AG10803 (cell line): ENCODE results near the gene ACBD5.

Source experiments
- DNase-seq: peaks from one replicate; pipeline ENCODE4 v3.0.0; 2010; ENCODE audit warnings: low read depth
- H3K4me3 ChIP-seq: 2 replicates; pipeline ENCODE4 v1.5.1; 2011; ENCODE audit warnings: mild to moderate bottlenecking, low read length, control low read depth
- TF ChIP-seq, protein P1 (sequence below): conservative IDR thresholded peaks from 2 replicates; pipeline ENCODE4 v1.5.1; 2011; ENCODE audit warnings: mild to moderate bottlenecking, low read length, control low read depth, inconsistent platforms

Gene ACBD5

DNA sequence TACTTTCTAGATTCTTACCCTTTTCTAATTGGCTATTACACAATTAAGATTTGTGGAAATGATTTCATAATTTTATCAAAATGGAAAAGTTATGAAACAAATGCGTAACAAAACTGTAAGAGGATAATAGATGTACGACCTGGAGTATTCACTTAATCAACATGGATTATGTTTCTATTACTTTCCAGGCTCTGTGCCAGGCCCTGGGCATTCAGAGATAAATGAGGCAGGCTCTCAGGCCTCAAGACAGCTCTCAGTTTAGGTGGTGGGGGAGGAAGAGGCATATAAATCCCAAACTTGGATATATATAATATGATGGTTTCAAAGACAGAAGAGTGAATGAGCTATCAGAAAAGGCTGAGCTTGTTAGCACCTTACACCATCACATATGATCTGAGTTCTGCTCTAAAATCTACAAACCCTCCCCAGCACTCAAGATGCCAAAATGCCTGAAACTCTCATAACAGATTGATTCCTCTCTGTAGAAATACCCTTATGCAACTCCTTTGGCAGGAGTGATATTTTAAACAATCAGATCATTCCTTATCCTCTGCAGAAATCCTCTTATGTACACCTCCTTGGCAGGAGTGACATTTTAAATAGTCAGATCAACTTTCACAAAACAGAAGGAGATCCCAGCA lies 42.5 kb downstream of the ACBD5 start:
- no peak overlapping the region for H3K4me3 ChIP-seq
- TF ChIP-seq, protein P1, sequence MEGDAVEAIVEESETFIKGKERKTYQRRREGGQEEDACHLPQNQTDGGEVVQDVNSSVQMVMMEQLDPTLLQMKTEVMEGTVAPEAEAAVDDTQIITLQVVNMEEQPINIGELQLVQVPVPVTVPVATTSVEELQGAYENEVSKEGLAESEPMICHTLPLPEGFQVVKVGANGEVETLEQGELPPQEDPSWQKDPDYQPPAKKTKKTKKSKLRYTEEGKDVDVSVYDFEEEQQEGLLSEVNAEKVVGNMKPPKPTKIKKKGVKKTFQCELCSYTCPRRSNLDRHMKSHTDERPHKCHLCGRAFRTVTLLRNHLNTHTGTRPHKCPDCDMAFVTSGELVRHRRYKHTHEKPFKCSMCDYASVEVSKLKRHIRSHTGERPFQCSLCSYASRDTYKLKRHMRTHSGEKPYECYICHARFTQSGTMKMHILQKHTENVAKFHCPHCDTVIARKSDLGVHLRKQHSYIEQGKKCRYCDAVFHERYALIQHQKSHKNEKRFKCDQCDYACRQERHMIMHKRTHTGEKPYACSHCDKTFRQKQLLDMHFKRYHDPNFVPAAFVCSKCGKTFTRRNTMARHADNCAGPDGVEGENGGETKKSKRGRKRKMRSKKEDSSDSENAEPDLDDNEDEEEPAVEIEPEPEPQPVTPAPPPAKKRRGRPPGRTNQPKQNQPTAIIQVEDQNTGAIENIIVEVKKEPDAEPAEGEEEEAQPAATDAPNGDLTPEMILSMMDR: no peak
- no peak for DNase-seq

DNA sequence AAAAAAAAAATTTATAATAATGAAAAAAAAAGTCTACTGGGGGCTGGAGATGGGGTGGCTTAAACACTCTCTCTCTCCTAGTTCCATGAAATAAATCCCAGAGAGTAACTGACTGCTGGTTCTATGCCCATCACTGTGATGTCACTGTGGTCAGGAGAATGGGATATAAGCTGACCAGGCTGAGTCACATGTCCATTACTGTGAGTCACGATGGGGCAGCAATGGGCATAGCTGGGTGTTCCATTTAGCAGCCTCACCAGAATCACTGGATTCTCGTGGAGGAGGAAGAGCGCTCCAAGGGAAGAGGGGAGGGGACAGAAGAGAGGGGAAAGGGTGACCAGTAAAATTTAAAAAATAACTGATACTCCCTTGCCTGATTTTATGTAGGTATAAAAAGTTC lies 48.3 kb downstream of the ACBD5 start:
- no peak overlapping the region for H3K4me3 ChIP-seq
- peak; percentile 86 for DNase-seq
- TF ChIP-seq, protein P1: no peak

DNA sequence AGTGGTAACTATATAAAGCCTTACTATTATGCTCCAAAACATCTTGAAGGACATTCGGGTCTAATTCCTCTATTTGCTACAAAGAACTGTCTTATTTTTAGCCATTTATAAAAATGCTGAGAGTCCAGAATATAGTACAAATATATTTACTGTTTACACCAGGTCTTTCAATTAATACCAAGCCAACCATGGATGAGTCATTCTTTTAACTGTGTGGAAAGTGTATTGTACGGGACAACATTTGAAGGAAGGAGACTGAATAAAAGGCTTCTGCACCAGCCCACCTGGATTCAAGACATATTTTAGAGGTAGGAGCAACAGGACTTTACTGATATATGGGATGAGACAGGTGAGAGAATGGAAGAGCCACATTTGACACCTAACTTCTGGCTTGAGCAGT lies 50.1 kb downstream of the ACBD5 start:
- TF ChIP-seq, protein P1: no peak
- no peak for DNase-seq
- H3K4me3 ChIP-seq: no peak overlapping the region

DNA sequence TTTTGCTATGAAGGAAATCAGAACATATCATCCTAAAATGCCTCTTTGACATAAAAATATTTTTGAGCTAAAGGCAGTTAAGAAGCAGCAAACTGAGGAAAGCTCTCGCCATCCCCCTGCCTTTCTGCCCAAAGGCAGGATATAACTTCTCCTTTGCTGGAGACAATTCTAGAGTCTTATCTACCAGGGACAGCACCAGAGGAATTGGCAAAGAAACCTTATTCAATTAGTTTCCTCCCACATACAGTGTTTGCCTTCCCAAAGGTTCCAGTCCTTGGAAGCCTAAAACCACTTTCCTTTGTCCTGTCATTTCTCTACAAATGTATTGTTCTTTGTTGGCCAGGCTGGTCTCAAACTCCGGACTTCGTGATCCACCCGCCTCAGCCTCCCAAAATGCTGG lies 51.7 kb downstream of the ACBD5 start:
- no peak overlapping the region for H3K4me3 ChIP-seq
- no peak for DNase-seq
- TF ChIP-seq, protein P1: no peak

DNA sequence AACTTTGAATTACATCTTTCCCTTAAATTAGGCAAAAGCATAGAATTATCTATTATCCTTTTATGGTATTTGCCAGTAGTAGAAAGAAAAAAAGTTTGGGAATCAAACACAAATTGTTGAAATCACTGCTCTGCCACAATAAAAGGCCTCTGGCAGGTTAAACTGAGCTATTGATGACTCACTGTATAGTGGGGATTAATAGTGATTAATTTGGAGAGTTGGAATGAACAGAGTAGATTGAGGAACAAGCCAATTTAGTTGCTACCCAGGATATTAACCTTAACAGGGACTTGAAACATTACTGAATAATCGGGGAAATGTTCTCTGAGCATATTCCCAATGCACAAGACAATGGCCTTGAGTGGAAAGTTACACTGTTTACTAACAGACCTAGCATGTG lies 52.3 kb downstream of the ACBD5 start:
- H3K4me3 ChIP-seq: no peak overlapping the region
- TF ChIP-seq, protein P1: no peak
- DNase-seq: no peak

DNA sequence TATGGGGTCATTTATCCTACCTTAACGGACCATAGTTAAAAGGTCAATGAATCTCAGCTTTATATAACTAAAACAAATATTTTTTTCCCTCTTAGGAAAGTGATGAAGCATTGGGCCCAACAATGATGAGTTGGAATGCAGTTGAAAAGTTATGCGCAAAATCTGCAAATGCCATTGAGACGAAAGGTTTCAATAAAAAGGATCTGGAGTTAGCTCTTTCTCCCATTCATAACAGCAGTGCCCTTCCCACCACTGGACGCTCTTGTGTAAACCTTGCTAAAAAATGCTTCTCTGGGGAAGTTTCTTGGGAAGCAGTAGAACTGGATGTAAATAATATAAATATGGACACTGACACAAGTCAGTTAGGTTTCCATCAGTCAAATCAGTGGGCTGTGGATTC lies 70.7 kb downstream of the ACBD5 start:
- TF ChIP-seq, protein P1: no peak
- no peak overlapping the region for H3K4me3 ChIP-seq
- no peak for DNase-seq

DNA sequence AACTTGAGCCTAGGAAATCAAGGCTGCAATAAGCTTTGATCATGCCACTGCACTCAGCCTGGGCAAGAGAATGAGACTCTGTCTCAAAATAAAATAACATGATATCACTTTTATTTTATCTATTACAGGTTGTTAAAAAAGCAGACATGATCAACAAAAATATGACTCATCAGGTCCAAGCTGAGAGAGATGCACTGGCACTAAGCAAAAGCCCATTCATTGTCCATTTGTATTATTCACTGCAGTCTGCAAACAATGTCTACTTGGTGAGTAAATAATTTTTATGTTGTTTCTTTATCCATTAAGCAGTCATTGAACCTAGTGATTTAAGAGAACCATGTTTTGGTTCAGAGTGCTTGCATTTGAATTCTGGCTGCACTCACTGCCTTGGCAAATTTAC lies 82.2 kb downstream of the ACBD5 start:
- TF ChIP-seq, protein P1: no peak
- DNase-seq: no peak
- no peak overlapping the region for H3K4me3 ChIP-seq
